OCI-LY1 (cell line): Measurements from ENCODE around the gene EPHA5.

Source experiments
- H2AFZ ChIP-seq: fragments of 200-600 bp; sonication (generic), shearing (Covaris generic); 2 replicates; pipeline ENCODE4 v1.6.0; 2014; ENCODE audit warnings: antibody characterized with exemption, mild to moderate bottlenecking, low read length
- H3F3A ChIP-seq: fragments of 200-600 bp; sonication (generic), shearing (Covaris generic); 2 replicates; pipeline ENCODE4 v1.6.0; 2014; ENCODE audit warnings: mild to moderate bottlenecking, antibody characterized with exemption, low read length, moderate library complexity; ENCODE audit not compliant: insufficient read depth
- H3K27ac ChIP-seq: fragments of 200-600 bp; sonication (generic); 2 replicates; pipeline ENCODE4 v1.5.1; 2014; ENCODE audit warnings: low read length, mixed run types, mild to moderate bottlenecking, low read depth; ENCODE audit not compliant: poor library complexity, severe bottlenecking
- H3K27me3 ChIP-seq: fragments of 200-600 bp; sonication (generic); 2 replicates; pipeline ENCODE4 v1.6.0; 2014; ENCODE audit warnings: antibody characterized with exemption, mild to moderate bottlenecking, low read length, moderate library complexity; ENCODE audit not compliant: insufficient read depth
- H3K36me3 ChIP-seq: fragments of 200-600 bp; sonication (generic); 2 replicates; pipeline ENCODE4 v1.6.1; 2014; ENCODE audit warnings: mild to moderate bottlenecking, antibody characterized with exemption, low read length, moderate library complexity, mixed read lengths; ENCODE audit not compliant: insufficient read depth
- H3K4me1 ChIP-seq: fragments of 200-600 bp; sonication (generic); 2 replicates; pipeline ENCODE4 v1.5.1; 2014; ENCODE audit warnings: mild to moderate bottlenecking, low read length, moderate library complexity; ENCODE audit not compliant: insufficient read depth, severe bottlenecking
- H3K4me2 ChIP-seq: fragments of 200-600 bp; sonication (generic), shearing (Covaris generic); 2 replicates; pipeline ENCODE4 v1.6.1; 2014; ENCODE audit warnings: low read length
- H3K4me3 ChIP-seq: fragments of 200-600 bp; sonication (generic); 2 replicates; pipeline ENCODE4 v1.5.1; 2014; ENCODE audit warnings: low read length, low read depth, mild to moderate bottlenecking, mixed read lengths; ENCODE audit not compliant: poor library complexity, severe bottlenecking
- H3K79me2 ChIP-seq: fragments of 200-600 bp; shearing (Covaris generic); 2 replicates; pipeline ENCODE4 v1.6.1; 2016; ENCODE audit warnings: mixed run types, low read length, mixed read lengths; ENCODE audit not compliant: insufficient read depth
- H3K9ac ChIP-seq: fragments of 200-600 bp; sonication (generic), shearing (Covaris generic); 2 replicates; pipeline ENCODE4 v1.6.1; 2014; ENCODE audit warnings: mild to moderate bottlenecking, low read length, mixed read lengths
- H3K9me2 ChIP-seq: fragments of 200-600 bp; sonication (generic), shearing (Covaris generic); 2 replicates; pipeline ENCODE4 v1.6.1; 2014; ENCODE audit warnings: low read depth, mild to moderate bottlenecking, low read length, mixed read lengths
- H3K9me3 ChIP-seq: fragments of 200-600 bp; shearing (Covaris generic); 2 replicates; pipeline ENCODE4 v1.6.1; 2014; ENCODE audit warnings: low read length, mixed read lengths
- H4K20me1 ChIP-seq: fragments of 200-600 bp; sonication (generic), shearing (Covaris generic); 2 replicates; pipeline ENCODE4 v1.6.0; 2016; ENCODE audit warnings: mild to moderate bottlenecking, low read length; ENCODE audit not compliant: insufficient read depth
- EZH2 ChIP-seq: fragments of 200-600 bp; sonication (generic), shearing (Covaris generic); IDR thresholded peaks from 2 replicates; pipeline ENCODE4 v1.8.0; 2017; ENCODE audit warnings: borderline replicate concordance, mixed run types, mild to moderate bottlenecking, antibody characterized with exemption, low read length, moderate library complexity, mixed read lengths
- TF ChIP-seq, protein P1 (sequence below): fragments of 200-600 bp; sonication (generic), shearing (Covaris generic); IDR thresholded peaks from 2 replicates; pipeline ENCODE4 v1.5.1; 2017; ENCODE audit warnings: mild to moderate bottlenecking, antibody characterized with exemption, low read length, moderate library complexity, mixed read lengths

The EPHA5 gene

DNA sequence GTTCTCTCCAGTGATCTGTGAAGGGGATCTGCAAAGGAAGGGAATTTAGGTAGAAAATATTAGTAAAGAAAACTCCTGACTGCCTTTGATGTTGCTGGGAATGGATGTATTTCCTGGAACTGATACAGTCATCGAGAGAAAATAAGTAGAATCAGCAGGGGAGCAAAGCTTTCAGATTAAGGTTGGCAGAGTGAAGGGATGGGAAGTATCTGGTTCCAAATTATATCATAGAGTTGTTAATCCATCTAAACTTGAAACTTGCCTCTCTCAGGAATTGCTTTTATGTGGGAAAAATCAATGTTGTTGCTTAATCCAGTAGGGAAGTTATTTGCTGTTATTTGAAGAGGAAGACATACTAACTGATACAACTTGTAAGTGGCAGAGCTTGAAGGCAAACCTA is 19.3 kb downstream of the EPHA5 start:
- Histone ChIP-seq H3K4me1 (no peaks in the 10 kb centered on the region), H3K9ac (no peak overlapping the region), H3K27ac (no peak overlapping the region), H3F3A (no peaks in the 10 kb centered on the region), H3K4me2 (no peak overlapping the region), H4K20me1 (no peaks in the 10 kb centered on the region), H3K9me2 (no peaks in the 10 kb centered on the region), H3K36me3 (no peaks in the 10 kb centered on the region), H3K9me3 (no peaks in the 10 kb centered on the region), H3K4me3 (no peak overlapping the region), H3K79me2 (no peaks in the 10 kb centered on the region), H2AFZ (no peak overlapping the region), H3K27me3 (no peaks in the 10 kb centered on the region)
- TF ChIP-seq, protein P1, sequence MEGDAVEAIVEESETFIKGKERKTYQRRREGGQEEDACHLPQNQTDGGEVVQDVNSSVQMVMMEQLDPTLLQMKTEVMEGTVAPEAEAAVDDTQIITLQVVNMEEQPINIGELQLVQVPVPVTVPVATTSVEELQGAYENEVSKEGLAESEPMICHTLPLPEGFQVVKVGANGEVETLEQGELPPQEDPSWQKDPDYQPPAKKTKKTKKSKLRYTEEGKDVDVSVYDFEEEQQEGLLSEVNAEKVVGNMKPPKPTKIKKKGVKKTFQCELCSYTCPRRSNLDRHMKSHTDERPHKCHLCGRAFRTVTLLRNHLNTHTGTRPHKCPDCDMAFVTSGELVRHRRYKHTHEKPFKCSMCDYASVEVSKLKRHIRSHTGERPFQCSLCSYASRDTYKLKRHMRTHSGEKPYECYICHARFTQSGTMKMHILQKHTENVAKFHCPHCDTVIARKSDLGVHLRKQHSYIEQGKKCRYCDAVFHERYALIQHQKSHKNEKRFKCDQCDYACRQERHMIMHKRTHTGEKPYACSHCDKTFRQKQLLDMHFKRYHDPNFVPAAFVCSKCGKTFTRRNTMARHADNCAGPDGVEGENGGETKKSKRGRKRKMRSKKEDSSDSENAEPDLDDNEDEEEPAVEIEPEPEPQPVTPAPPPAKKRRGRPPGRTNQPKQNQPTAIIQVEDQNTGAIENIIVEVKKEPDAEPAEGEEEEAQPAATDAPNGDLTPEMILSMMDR, result no peak
- TF ChIP-seq EZH2, result no peak

DNA sequence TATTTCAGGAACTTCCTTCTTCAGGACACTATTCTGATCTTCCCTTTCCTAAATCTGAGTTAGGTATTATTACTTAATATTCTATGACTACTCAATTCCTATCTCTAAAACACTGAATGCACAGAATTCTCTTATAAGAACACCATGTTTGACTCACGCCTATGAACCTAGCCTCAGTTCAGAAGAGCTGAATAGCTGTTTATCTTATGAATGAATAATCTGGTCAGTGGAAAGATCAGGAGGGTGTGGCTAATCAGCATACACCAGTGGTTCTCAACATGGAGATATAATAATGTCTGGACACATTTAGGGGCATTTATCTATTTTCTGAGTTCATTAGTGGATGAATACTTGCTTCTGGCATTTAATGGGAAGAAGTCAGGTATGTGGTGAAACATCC is 24.2 kb downstream of the EPHA5 start:
- no peak overlapping the region for H3K4me2 ChIP-seq
- TF ChIP-seq, protein P1, result no peak
- no peak for TF ChIP-seq EZH2
- H2AFZ ChIP-seq, result no peak overlapping the region

DNA sequence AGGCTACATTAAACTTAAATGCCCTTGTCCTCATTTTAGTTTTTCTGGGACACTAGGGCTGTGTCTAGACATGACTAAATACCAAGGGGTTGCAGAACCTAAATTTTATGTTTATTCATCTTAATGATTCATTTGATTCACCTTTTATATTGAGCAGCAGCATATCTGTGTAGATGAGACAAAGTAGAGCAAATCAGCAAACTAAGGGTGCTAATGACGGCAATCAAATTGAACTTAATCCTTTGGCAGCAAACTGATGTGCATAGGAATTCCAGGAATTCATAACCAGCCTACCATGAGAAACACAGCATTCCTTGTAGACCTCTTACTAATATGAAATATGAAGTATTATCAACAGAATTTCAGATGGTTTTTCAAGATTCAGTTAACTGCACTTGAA is 25.1 kb downstream of the EPHA5 start:
- Histone ChIP-seq H3K27me3 (no peaks in the 10 kb centered on the region), H4K20me1 (no peaks in the 10 kb centered on the region), H3K36me3 (no peaks in the 10 kb centered on the region), H2AFZ (no peak overlapping the region), H3K9me3 (no peaks in the 10 kb centered on the region), H3K4me3 (no peak overlapping the region), H3K4me1 (no peaks in the 10 kb centered on the region), H3K9me2 (no peaks in the 10 kb centered on the region), H3F3A (no peaks in the 10 kb centered on the region), H3K9ac (no peak overlapping the region), H3K79me2 (no peaks in the 10 kb centered on the region), H3K27ac (no peak overlapping the region), H3K4me2 (no peak overlapping the region)
- TF ChIP-seq EZH2, result no peak
- TF ChIP-seq, protein P1, result no peak

More for the DNA sequence above, 24.2 kb downstream of the EPHA5 start:
- Histone ChIP-seq H3F3A (no peaks in the 10 kb centered on the region), H3K79me2 (no peaks in the 10 kb centered on the region), H3K4me3 (no peak overlapping the region), H3K36me3 (no peaks in the 10 kb centered on the region), H3K4me1 (no peaks in the 10 kb centered on the region), H3K9ac (no peak overlapping the region), H3K27me3 (no peaks in the 10 kb centered on the region), H3K27ac (no peak overlapping the region), H4K20me1 (no peaks in the 10 kb centered on the region), H3K9me3 (no peaks in the 10 kb centered on the region), H3K9me2 (no peaks in the 10 kb centered on the region)
